B cell (primary cell): ENCODE results near the gene LCE2B. TPM values are rescaled to one million over a fixed set of nuclear protein-coding genes. Genes with fewer than 3 reads are reported as not detected.
"Not testable (repeated sequence)": the region's sequence is repeated elsewhere in the genome, so short reads cannot be mapped to it uniquely, and the experiment has no call there.

Experiments
- ATAC-seq: fragments of 200-7000 bp; cut with Tn5 transposase; one replicate; pipeline ENCODE4 v1.10.0; 2021; ENCODE audit warnings: low read depth, mild to moderate bottlenecking, moderate number of reproducible peaks, moderate library complexity
- CTCF ChIA-PET: fragments of 350-600 bp; sonication (Branson Sonifier 250); formaldehyde crosslinking; loops from one replicate; lab custom pipeline; 2021; ENCODE audit warnings: antibody characterized with exemption, inconsistent platforms; lab: Charles Lee
- POLR2A ChIA-PET: fragments of 350-600 bp; sonication (Branson Sonifier 250); formaldehyde crosslinking; loops from one replicate; lab custom pipeline; 2021; ENCODE audit warnings: antibody characterized with exemption; lab: Charles Lee
- DNase-seq: peaks from one replicate; pipeline ENCODE4 v3.0.0; 2013
- H2AFZ ChIP-seq: 2 replicates; pipeline ENCODE4 v1.6.1; 2012; ENCODE audit warnings: mild to moderate bottlenecking, low read depth, low read length; ENCODE audit not compliant: insufficient read depth, poor library complexity, severe bottlenecking
- H3K27ac ChIP-seq, 2 donors: 1 replicate in 1 of 2; 2 replicates in 1 of 2; pipeline ENCODE4 v1.5.1; 2012 to 2013; ENCODE audit warnings: low read length in 2 of 2, mild to moderate bottlenecking in 2 of 2, moderate library complexity in 1 of 2
- H3K27me3 ChIP-seq, 4 experiments: fragments of 200-600 bp in 1 of 4; sonication (generic) in 1 of 4; replicated peaks in 1 of 4; 1 replicate in 2 of 4; 2 replicates in 2 of 4; pipeline versions ENCODE4 v1.6.1 to v1.7.0; 2013 to 2016; ENCODE audit warnings: low read length in 3 of 4, mild to moderate bottlenecking in 2 of 4, mixed read lengths in 1 of 4, moderate library complexity in 1 of 4; ENCODE audit not compliant: insufficient read depth in 4 of 4, control insufficient read depth in 3 of 4; ENCODE audit errors: control extremely low read depth in 1 of 4
- H3K36me3 ChIP-seq, 2 experiments: replicated peaks in 1 of 2; 1 replicate in 1 of 2; 2 replicates in 1 of 2; pipeline versions ENCODE4 v1.6.1 to v1.7.1; 2013; ENCODE audit warnings: low read length in 1 of 2; ENCODE audit not compliant: insufficient read depth in 2 of 2, control insufficient read depth in 1 of 2; ENCODE audit errors: control extremely low read depth in 1 of 2, extremely low read depth in 1 of 2
- H3K4me1 ChIP-seq, 2 donors: fragments of 200-600 bp in 1 of 2; sonication (generic) in 1 of 2; 1 replicate in 1 of 2; 2 replicates in 1 of 2; pipeline versions ENCODE4 v1.5.1 to v1.6.1; 2013 to 2017; ENCODE audit warnings: low read length in 2 of 2; ENCODE audit not compliant: control insufficient read depth in 2 of 2, insufficient read depth in 2 of 2
- H3K4me2 ChIP-seq: replicated peaks from 2 replicates; pipeline ENCODE3; 2012; ENCODE audit warnings: mild to moderate bottlenecking, low read depth, low read length; ENCODE audit not compliant: poor library complexity, severe bottlenecking
- H3K4me3 ChIP-seq, 5 experiments: fragments of 200-600 bp in 1 of 5; sonication (generic) in 1 of 5; 1 replicate in 3 of 5; 2 replicates in 2 of 5; pipeline versions ENCODE4 v1.5.1 to v1.7.0; 2011 to 2016; ENCODE audit warnings: low read length in 4 of 5, mild to moderate bottlenecking in 4 of 5, low read depth in 2 of 5, control low read depth in 1 of 5, moderate library complexity in 1 of 5; ENCODE audit not compliant: insufficient read depth in 1 of 5; ENCODE audit errors: control extremely low read depth in 1 of 5, extremely low read depth in 1 of 5
- H3K79me2 ChIP-seq: fragments of 200-600 bp; sonication (generic); one replicate; pipeline ENCODE4 v1.6.0; 2016; ENCODE audit warnings: low read length; ENCODE audit not compliant: control insufficient read depth, insufficient read depth
- H3K9ac ChIP-seq: fragments of 200-600 bp; sonication (generic); 2 replicates; pipeline ENCODE4 v1.6.1; 2017; ENCODE audit warnings: mild to moderate bottlenecking, low read length, moderate library complexity
- H3K9me3 ChIP-seq, 3 donors: one replicate each; pipeline versions ENCODE4 v1.6.1 to v1.7.1; 2013; ENCODE audit warnings: low read length in 2 of 3; ENCODE audit not compliant: control insufficient read depth in 2 of 3, insufficient read depth in 1 of 3; ENCODE audit errors: control extremely low read depth in 1 of 3
- H4K20me1 ChIP-seq: 2 replicates; pipeline ENCODE4 v1.6.0; 2012; ENCODE audit warnings: mild to moderate bottlenecking, low read length; ENCODE audit not compliant: insufficient read depth, control insufficient read depth, poor library complexity, severe bottlenecking
- H3K27ac Mint-ChIP-seq: one replicate; pipeline ENCODE4 v1.8.0; 2021; ENCODE audit warnings: mixed read lengths
- H3K27me3 Mint-ChIP-seq: one replicate; pipeline ENCODE4 v1.8.0; 2021; ENCODE audit warnings: mixed read lengths
- H3K4me1 Mint-ChIP-seq: one replicate; pipeline ENCODE4 v1.8.0; 2021; ENCODE audit warnings: mixed read lengths
- H3K4me3 Mint-ChIP-seq: one replicate; pipeline ENCODE4 v1.8.0; 2021; ENCODE audit warnings: mixed read lengths
- H3K9me3 Mint-ChIP-seq: one replicate; pipeline ENCODE4 v1.8.0; 2022; ENCODE audit warnings: mixed read lengths; ENCODE audit not compliant: insufficient read depth
- EZH2 ChIP-seq: IDR thresholded peaks from 2 replicates; pipeline ENCODE4 v1.6.1; 2012; ENCODE audit warnings: borderline replicate concordance, low read depth, mild to moderate bottlenecking, moderate library complexity, low read length; ENCODE audit not compliant: insufficient read depth, poor library complexity, severe bottlenecking
- WGBS: methylation state at CpG from one replicate; pipeline ENCODE4 v1.1.5; 2013; ENCODE audit warnings: missing lambda C conversion rate; ENCODE audit not compliant: insufficient coverage; 5-methylcytosine and 5-hydroxymethylcytosine counted together
- intact Hi-C: fragments of 100-400 bp; cut with micrococcal nuclease; formaldehyde crosslinking; loops from one replicate; pipeline ENCODE4 v1.10.0; 2022
- polyA plus RNA-seq: library from polyadenylated mRNA; depleted of rRNA; stranded (reverse); fragments of >200 nt; gene quantifications from 2 replicates; pipeline ENCODE4 v1.2.3, GENCODE V29; 2012
- total RNA-seq, 2 donors: library from RNA; stranded (reverse); fragments of 120-200 nt in 1 of 2; gene quantifications; 1 replicate in 1 of 2; 2 replicates in 1 of 2; pipeline versions ENCODE4 v1.2.3 to v1.2.4, GENCODE V29; 2013 to 2022
- TF ChIP-seq, protein P1 (sequence below): fragments of 200-600 bp; IDR thresholded peaks from one replicate; pipeline ENCODE4 v1.8.0; 2022; ENCODE audit warnings: antibody characterized with exemption, mild to moderate bottlenecking

LCE2B gene
- total and polyA plus RNA-seq, 2 donors (not counting 1 experiment from before 2014, with no cell fraction given) = not detected

DNA sequence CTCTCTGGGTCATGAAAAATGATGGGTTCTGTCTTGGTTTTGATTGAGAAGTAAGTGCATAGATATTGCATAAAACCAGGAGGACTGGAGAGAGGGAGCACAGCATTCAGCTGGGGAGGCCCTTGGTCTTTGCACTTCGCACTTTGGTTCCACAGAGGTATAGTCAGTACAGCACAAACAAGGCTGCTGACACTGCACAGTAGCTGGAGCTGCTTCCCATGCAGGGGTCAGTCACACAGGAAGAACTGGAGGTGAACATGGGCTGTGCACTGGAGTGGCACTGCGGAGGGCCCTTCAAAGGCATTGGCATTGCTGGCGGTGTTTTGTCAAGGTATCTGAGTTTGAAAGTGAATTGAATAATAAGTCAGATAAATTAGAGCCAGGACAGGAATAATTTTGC, 27.3 kb upstream of the LCE2B start:
- no peak for ATAC-seq
- Histone ChIP-seq H3K4me2 (no peak overlapping the region), H3K9ac (no peak overlapping the region), H2AFZ (no peak overlapping the region), H3K4me1 (no peaks in the 10 kb centered on the region), H3K79me2 (no peaks in the 10 kb centered on the region), H3K27ac (no peak overlapping the region), H3K4me3 (no peak overlapping the region), H3K9me3 (no peaks in the 10 kb centered on the region), H3K36me3 (no peaks in the 10 kb centered on the region), H4K20me1 (no peaks in the 10 kb centered on the region), H3K27me3 (peaks cover 0 to 3% (median 1%) of the 10 kb centered on the region in 4 experiments)
- Mint-ChIP-seq H3K27me3 (peaks cover 22% of the 10 kb centered on the region), H3K27ac (no peak overlapping the region), H3K4me3 (no peak overlapping the region), H3K9me3 (no peaks in the 10 kb centered on the region), H3K4me1 (no peaks in the 10 kb centered on the region)
- DNase-seq = no peak
- ChIA-PET CTCF (no interaction called here), POLR2A (no interaction called here)
- intact Hi-C loops = no loop called here
- WGBS = 100% methylated on average over 3 of the region's 3 CpGs
- TF ChIP-seq, protein P1, sequence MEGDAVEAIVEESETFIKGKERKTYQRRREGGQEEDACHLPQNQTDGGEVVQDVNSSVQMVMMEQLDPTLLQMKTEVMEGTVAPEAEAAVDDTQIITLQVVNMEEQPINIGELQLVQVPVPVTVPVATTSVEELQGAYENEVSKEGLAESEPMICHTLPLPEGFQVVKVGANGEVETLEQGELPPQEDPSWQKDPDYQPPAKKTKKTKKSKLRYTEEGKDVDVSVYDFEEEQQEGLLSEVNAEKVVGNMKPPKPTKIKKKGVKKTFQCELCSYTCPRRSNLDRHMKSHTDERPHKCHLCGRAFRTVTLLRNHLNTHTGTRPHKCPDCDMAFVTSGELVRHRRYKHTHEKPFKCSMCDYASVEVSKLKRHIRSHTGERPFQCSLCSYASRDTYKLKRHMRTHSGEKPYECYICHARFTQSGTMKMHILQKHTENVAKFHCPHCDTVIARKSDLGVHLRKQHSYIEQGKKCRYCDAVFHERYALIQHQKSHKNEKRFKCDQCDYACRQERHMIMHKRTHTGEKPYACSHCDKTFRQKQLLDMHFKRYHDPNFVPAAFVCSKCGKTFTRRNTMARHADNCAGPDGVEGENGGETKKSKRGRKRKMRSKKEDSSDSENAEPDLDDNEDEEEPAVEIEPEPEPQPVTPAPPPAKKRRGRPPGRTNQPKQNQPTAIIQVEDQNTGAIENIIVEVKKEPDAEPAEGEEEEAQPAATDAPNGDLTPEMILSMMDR = no peak
- no peak for TF ChIP-seq EZH2

DNA sequence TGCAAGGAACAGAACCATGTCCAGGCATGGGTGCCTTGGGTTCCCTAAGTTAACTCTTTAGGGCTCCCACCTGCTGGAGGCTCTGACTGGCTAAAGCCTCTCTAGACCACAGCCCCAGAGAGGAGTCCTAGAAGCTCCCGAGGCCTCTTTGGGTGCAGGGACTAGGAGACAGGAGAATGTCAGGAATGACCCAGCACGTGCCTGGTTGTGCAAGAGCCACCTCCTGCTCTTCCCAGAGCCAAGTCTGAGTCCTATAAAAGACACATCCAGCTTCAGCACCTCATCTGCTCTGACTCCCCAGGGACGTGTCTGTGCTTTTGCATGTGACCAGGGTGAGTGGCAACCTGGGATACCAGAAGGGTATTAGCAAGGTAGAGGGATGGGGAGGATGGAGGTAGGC, 22.8 kb upstream of the LCE2B start, which contains the start of gene LCE2D:
LCE2D (plus strand) TSS at position 283 of the 400 bp plus-strand sequence. CDS start 726 bp downstream, outside the sequence.
- no peaks in the 10 kb centered on the region for H3K9me3 Mint-ChIP-seq

DNA sequence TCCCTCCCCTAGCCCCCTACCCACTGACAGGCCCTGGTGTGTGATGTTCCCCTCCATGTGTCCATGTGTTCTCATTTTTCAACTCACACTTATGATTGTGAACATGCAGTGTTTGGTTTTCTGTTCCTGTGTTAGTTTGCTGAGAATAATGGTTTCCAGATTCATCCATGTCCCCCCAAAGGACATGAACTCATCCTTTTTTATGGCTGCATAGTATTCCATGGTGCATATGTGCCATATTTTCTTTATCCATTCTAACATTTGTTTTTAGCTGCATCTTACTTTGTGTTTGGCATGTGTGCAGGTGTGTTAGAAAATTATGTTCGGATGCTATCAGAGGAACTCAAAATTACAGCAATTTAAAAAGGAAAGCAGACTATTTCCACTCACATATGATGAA, 19.8 kb upstream of the LCE2B start:
- H4K20me1 ChIP-seq, H3K27me3 ChIP-seq, DNase-seq, H3K4me1 Mint-ChIP-seq, H3K4me3 ChIP-seq, H2AFZ ChIP-seq, H3K9ac ChIP-seq, H3K36me3 ChIP-seq, CTCF ChIA-PET, H3K9me3 ChIP-seq, H3K27ac Mint-ChIP-seq, H3K27ac ChIP-seq, H3K9me3 Mint-ChIP-seq, intact Hi-C loops, ATAC-seq, H3K79me2 ChIP-seq, POLR2A ChIA-PET, H3K4me1 ChIP-seq, H3K4me3 Mint-ChIP-seq, H3K4me2 ChIP-seq: not testable (repeated sequence)
- WGBS = no CpG with 5 or more reads among the region's 1 CpG
- peaks cover 22% of the 10 kb centered on the region for H3K27me3 Mint-ChIP-seq

More for the DNA sequence above, 22.8 kb upstream of the LCE2B start, which contains the start of gene LCE2D:
- H3K36me3 ChIP-seq = no peaks in the 10 kb centered on the region
- H3K4me2 ChIP-seq = no peak within 1 kb of the TSS
- no peak within 1 kb of the TSS for H3K4me3 ChIP-seq
- no peak for ATAC-seq
- H3K27me3 ChIP-seq = peaks cover 0 to 3% (median 0%) of the 10 kb centered on the region in 4 experiments
- ChIA-PET POLR2A (no interaction called here), CTCF (no interaction called here)
- no peak within 1 kb of the TSS for H3K27ac Mint-ChIP-seq
- DNase-seq = no peak
- H3K27ac ChIP-seq = no peak within 1 kb of the TSS
- no peak within 1 kb of the TSS for H3K4me3 Mint-ChIP-seq
- no peaks in the 10 kb centered on the region for H3K79me2 ChIP-seq
- no peaks in the 10 kb centered on the region for H3K4me1 Mint-ChIP-seq
- no peak for TF ChIP-seq EZH2
- TF ChIP-seq, protein P1 = no peak
- intact Hi-C loops = no loop called here
- no peaks in the 10 kb centered on the region for H4K20me1 ChIP-seq
- H3K27me3 Mint-ChIP-seq = peaks cover 27% of the 10 kb centered on the region
- H2AFZ ChIP-seq = no peak within 1 kb of the TSS
- no peaks in the 10 kb centered on the region for H3K9me3 ChIP-seq
- WGBS = 67% methylated on average over 1 of the region's 3 CpGs
- no peaks in the 10 kb centered on the region for H3K4me1 ChIP-seq
- no peak within 1 kb of the TSS for H3K9ac ChIP-seq
